PFSK-1 (cell line): Measurements from ENCODE around the gene LRRC28. TPM values are rescaled to one million over a fixed set of nuclear protein-coding genes. Genes with fewer than 3 reads are reported as not detected.

Experiments used
- FOXP2 ChIP-seq: optimal IDR thresholded peaks from 2 replicates; pipeline ENCODE3; 2011; ENCODE audit warnings: borderline replicate concordance, control low read depth, inconsistent platforms; ENCODE audit not compliant: insufficient read depth; ENCODE audit errors: extremely low read length, extremely low read depth
- POLR2AphosphoS5 ChIP-seq: IDR thresholded peaks from 2 replicates; pipeline ENCODE4 v1.6.1; 2012; ENCODE audit warnings: low read depth, mild to moderate bottlenecking, control low read depth, low read length, moderate library complexity
- REST ChIP-seq, 2 experiments: IDR thresholded peaks; 2 replicates each; pipeline versions ENCODE4 v1.6.1 to v1.8.0; 2011 to 2012; ENCODE audit warnings: low read depth in 2 of 2, low read length in 2 of 2, control low read depth in 1 of 2, inconsistent platforms in 1 of 2, mild to moderate bottlenecking in 1 of 2, moderate library complexity in 1 of 2; ENCODE audit not compliant: insufficient read depth in 1 of 2
- SIN3A ChIP-seq: IDR thresholded peaks from 2 replicates; pipeline ENCODE4 v1.6.1; 2012; ENCODE audit warnings: mild to moderate bottlenecking, low read length, moderate library complexity, borderline replicate concordance; ENCODE audit not compliant: insufficient read depth
- TAF1 ChIP-seq: IDR thresholded peaks from 2 replicates; pipeline ENCODE4 v1.6.1; 2012; ENCODE audit warnings: low read length, control low read depth, borderline replicate concordance; ENCODE audit not compliant: insufficient read depth
- polyA plus RNA-seq: library from polyadenylated mRNA; unstranded; fragments of >200 nt; gene quantifications from one replicate; pipeline ENCODE4 v1.2.1, GENCODE V29; 2012; ENCODE audit warnings: low read depth, missing spikeins; ENCODE audit not compliant: insufficient read length

LRRC28 gene
- polyA plus RNA-seq = 17.4 TPM

GRCh38 chr15:99250857-99251841 is at the start of gene LRRC28:
TSS of gene LRRC28 (plus strand) at chr15:99251481. CDS start at chr15:99255958, 4,477 bp downstream.
- TF ChIP-seq TAF1 (peak; percentile 96; the same call in 1 of the 2 replicates), SIN3A (peak; percentile 57; the same call in 1 of the 2 replicates), FOXP2 (peak; percentile 23), REST (IDR thresholded peaks at IDR 0.05; ENCODE audit: insufficient read depth in 1 of 2, low read depth in 2 of 2, low read length in 2 of 2) (peak in 1 of 2 experiments; percentile 18; a peak in 1 of 4 replicates), POLR2AphosphoS5 (peak; percentile 96)

- TF ChIP-seq REST (IDR thresholded peaks at IDR 0.05; ENCODE audit: insufficient read depth in 1 of 2, low read depth in 2 of 2, low read length in 2 of 2) (no peak), TAF1 (no peak), SIN3A (no peak), FOXP2 (no peak), POLR2AphosphoS5 (no peak)
Measured at GRCh38 chr15:99202176-99202552, 49.1 kb upstream of the LRRC28 start.

- TF ChIP-seq FOXP2 (no peak), SIN3A (no peak), POLR2AphosphoS5 (no peak)
Measured at GRCh38 chr15:99207672-99208071, 43.6 kb upstream of the LRRC28 start.

GRCh38 chr15:99209326-99209725 is 42.0 kb upstream of the LRRC28 start:
- TF ChIP-seq REST (IDR thresholded peaks at IDR 0.05; ENCODE audit: insufficient read depth in 1 of 2, low read depth in 2 of 2, low read length in 2 of 2) (no peak), SIN3A (no peak), POLR2AphosphoS5 (no peak), TAF1 (no peak), FOXP2 (no peak)

GRCh38 chr15:99210334-99210733 is 40.9 kb upstream of the LRRC28 start:
- TF ChIP-seq POLR2AphosphoS5 (no peak), REST (IDR thresholded peaks at IDR 0.05; ENCODE audit: insufficient read depth in 1 of 2, low read depth in 2 of 2, low read length in 2 of 2) (no peak), SIN3A (no peak), FOXP2 (no peak), TAF1 (no peak)
